Vagina (tissue), 2 donors: Measurements from ENCODE around the gene FGD4. TPM values are rescaled to one million over a fixed set of nuclear protein-coding genes. Genes with fewer than 3 reads are reported as not detected.

Source experiments
- DNase-seq, 2 donors: peaks; one replicate each; pipeline ENCODE4 v3.0.0-alpha.2; 2017; ENCODE audit errors: extremely low spot score in 2 of 2
- H3K27ac ChIP-seq: fragments of 200-600 bp; sonication (generic); one replicate; pipeline ENCODE4 v1.5.1; 2019
- H3K27me3 ChIP-seq: fragments of 200-600 bp; sonication (generic); one replicate; pipeline ENCODE4 v1.5.1; 2019
- H3K36me3 ChIP-seq, 2 donors: fragments of 200-600 bp; sonication (generic); one replicate each; pipeline ENCODE4 v1.5.1; 2017 to 2019
- H3K4me1 ChIP-seq: fragments of 200-600 bp; sonication (generic); one replicate; pipeline ENCODE4 v1.5.1; 2019
- H3K4me3 ChIP-seq, 2 donors: fragments of 200-600 bp; sonication (generic); 1 replicate in 1 of 2; 2 replicates in 1 of 2; pipeline ENCODE4 v1.5.1; 2016 to 2019
- H3K9me3 ChIP-seq: fragments of 200-600 bp; sonication (generic); one replicate; pipeline ENCODE4 v1.5.1; 2019
- POLR2A ChIP-seq, 2 donors: fragments of 450-650 bp; IDR thresholded peaks; one replicate each; pipeline ENCODE4 v1.6.1; 2017; ENCODE audit warnings: antibody characterized with exemption in 2 of 2, mild to moderate bottlenecking in 2 of 2, moderate library complexity in 2 of 2
- POLR2AphosphoS5 ChIP-seq, 2 donors: sonication (generic); formaldehyde crosslinking; IDR thresholded peaks; one replicate each; pipeline ENCODE4 v1.9.0; 2017; ENCODE audit warnings: antibody characterized with exemption in 2 of 2, mild to moderate bottlenecking in 2 of 2, low read depth in 1 of 2; ENCODE audit not compliant: insufficient read depth in 1 of 2
- intact Hi-C: fragments of 100-400 bp; cut with DNase I; formaldehyde crosslinking; loops from one replicate; pipeline ENCODE4 v1.15.1; 2023
- total RNA-seq: library from RNA; depleted of rRNA; stranded (reverse); fragments of >200 nt; gene quantifications from one replicate; pipeline ENCODE4 v1.2.3, GENCODE V29; 2016
- TF ChIP-seq, protein P1 (sequence below), 3 experiments: fragments of 450-650 bp in 2 of 3; fragments of 200-600 bp in 1 of 3; sonication (generic) in 1 of 3; IDR thresholded peaks; one replicate each; pipeline ENCODE4 v1.5.1; 2017 to 2019; ENCODE audit warnings: antibody characterized with exemption in 3 of 3, mild to moderate bottlenecking in 2 of 3, moderate library complexity in 2 of 3

Gene FGD4
- total RNA-seq, 1 donor from 2014 or later: 38.3 TPM

DNA sequence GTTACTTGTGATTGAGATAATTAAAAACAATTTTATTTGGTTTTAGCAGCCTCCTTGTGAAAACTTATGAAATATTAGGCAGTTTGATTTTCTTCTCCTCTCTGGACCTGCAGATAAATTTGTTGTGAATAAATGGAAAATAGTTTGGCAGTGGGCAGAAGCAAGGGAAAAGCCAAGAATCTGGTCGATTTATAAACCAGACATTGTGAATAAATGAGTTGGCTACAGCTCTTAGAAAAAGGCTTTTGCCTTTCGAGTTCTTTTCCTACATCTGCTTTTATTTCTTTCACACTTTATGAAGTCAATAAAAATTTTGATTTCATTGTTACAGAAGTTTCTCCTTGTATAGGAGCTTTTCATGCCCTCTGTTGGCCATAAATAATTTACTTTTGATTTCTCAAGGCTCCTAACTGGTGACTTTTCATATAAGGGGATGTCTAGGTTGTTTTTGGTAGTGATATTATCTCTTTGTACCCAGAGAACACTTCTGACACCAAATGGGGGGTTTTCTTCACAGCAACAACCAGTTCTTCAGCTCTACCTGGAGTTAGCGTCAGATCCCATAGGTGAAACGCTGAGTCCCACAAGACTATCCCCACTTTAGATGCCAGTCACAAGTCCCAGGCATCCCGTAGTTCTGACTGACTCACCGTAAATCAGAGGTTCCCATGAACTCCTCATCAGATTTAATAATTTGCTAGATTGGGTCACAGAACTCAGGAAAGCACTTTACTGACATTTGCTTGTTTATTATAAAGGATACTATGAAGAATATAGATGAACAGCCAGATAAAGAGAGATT is 143.3 kb downstream of the FGD4 start:
- no peaks in the 10 kb centered on the region for H3K27me3 ChIP-seq
- H3K27ac ChIP-seq: peak overlapping the region; percentile 15
- TF ChIP-seq POLR2AphosphoS5 (IDR thresholded peaks at IDR 0.05; ENCODE audit: insufficient read depth in 1 of 2, low read depth in 1 of 2) (no peak), POLR2A (IDR thresholded peaks at IDR 0.05) (no peak)
- TF ChIP-seq, protein P1, sequence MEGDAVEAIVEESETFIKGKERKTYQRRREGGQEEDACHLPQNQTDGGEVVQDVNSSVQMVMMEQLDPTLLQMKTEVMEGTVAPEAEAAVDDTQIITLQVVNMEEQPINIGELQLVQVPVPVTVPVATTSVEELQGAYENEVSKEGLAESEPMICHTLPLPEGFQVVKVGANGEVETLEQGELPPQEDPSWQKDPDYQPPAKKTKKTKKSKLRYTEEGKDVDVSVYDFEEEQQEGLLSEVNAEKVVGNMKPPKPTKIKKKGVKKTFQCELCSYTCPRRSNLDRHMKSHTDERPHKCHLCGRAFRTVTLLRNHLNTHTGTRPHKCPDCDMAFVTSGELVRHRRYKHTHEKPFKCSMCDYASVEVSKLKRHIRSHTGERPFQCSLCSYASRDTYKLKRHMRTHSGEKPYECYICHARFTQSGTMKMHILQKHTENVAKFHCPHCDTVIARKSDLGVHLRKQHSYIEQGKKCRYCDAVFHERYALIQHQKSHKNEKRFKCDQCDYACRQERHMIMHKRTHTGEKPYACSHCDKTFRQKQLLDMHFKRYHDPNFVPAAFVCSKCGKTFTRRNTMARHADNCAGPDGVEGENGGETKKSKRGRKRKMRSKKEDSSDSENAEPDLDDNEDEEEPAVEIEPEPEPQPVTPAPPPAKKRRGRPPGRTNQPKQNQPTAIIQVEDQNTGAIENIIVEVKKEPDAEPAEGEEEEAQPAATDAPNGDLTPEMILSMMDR (IDR thresholded peaks at IDR 0.05): no peak
- H3K4me1 ChIP-seq: peaks cover 58% of the 10 kb centered on the region
- no peak for DNase-seq
- H3K9me3 ChIP-seq: no peaks in the 10 kb centered on the region
- H3K36me3 ChIP-seq: no peaks in the 10 kb centered on the region
- no peak overlapping the region for H3K4me3 ChIP-seq
- intact Hi-C loops: no loop called here

DNA sequence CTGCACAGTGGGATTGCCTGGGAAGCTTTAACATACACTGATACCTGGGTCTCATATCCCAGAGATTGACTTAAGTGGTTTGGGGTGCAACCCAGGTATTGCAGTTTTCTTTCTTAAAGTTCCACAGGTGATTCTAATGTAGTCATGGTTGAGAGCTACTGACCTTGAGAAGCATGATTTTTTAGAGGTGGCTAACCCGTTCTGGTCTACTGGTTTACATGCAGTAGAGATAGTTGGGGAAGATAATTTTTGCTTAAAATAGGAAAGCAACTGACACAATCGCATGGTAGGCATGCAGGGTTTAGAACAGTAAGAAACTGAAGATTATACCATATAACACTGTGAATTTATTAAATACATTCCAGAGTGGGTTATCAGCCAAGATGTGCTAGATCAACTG is 145.5 kb downstream of the FGD4 start:
- no peak for TF ChIP-seq POLR2AphosphoS5 (IDR thresholded peaks at IDR 0.05; ENCODE audit: insufficient read depth in 1 of 2, low read depth in 1 of 2)
- TF ChIP-seq POLR2A (IDR thresholded peaks at IDR 0.05): no peak
- TF ChIP-seq, protein P1 (IDR thresholded peaks at IDR 0.05): no peak
- no peak overlapping the region for H3K27ac ChIP-seq
- intact Hi-C loops: no loop called here
- H3K4me1 ChIP-seq: peaks cover 81% of the 10 kb centered on the region
- no peaks in the 10 kb centered on the region for H3K27me3 ChIP-seq
- no peak overlapping the region for H3K4me3 ChIP-seq
- no peak for DNase-seq
- H3K36me3 ChIP-seq: no peaks in the 10 kb centered on the region
- H3K9me3 ChIP-seq: no peaks in the 10 kb centered on the region

DNA sequence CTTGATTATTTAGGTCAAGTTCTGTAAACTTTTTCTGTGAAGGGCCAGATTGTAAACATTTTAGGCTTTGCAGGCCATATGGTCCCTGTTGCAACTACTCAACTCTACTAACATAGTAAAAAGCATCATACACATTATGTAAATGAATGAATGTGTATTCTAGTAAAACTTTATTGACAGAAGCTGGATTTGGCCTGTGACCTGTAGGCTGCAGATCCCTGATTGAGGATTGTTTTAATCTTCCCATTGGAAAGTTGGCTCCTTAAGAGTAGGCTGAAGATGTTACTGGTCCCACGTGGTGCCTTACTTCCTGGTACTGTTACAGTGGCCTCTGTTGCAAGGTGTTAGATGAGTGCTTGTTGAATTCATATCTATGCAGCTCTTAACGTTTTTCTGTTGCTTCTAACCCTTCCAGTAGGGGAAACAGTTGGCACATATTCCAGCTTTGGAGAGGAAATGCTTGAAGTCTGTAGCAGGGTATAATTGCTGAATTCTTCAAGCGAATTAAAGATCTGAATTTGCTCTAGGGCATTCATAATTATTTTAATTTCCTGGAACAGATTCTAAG is 146.1 kb downstream of the FGD4 start:
- intact Hi-C loops: no loop called here
- Histone ChIP-seq H3K27me3 (no peaks in the 10 kb centered on the region), H3K4me1 (peaks cover 86% of the 10 kb centered on the region), H3K36me3 (no peaks in the 10 kb centered on the region), H3K27ac (no peak overlapping the region), H3K9me3 (no peaks in the 10 kb centered on the region), H3K4me3 (no peak overlapping the region)
- no peak for DNase-seq
- TF ChIP-seq POLR2AphosphoS5 (IDR thresholded peaks at IDR 0.05; ENCODE audit: insufficient read depth in 1 of 2, low read depth in 1 of 2) (no peak), POLR2A (IDR thresholded peaks at IDR 0.05) (no peak)
- TF ChIP-seq, protein P1 (IDR thresholded peaks at IDR 0.05): no peak

DNA sequence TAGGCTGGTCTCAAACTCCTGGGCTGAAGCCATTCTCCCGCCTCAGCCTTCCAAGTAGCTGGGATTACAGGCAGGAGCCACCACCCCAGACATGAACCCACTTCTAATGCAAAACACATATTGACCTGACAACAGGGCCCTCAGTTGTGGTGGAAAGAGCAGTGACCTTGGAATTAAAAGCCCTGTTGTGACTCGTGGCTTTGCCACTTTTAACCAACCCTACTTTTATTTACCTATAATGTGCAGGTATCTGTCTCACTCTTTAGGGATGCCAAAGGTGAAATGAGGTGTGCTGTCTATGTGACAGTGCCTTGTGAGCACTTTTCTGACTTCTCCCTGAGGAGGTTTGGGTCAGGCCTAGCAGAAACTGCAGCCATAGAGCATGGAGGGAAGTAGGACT is 146.9 kb downstream of the FGD4 start:
- Histone ChIP-seq H3K27ac (no peak overlapping the region), H3K4me3 (no peak overlapping the region), H3K27me3 (no peaks in the 10 kb centered on the region), H3K36me3 (no peaks in the 10 kb centered on the region), H3K9me3 (no peaks in the 10 kb centered on the region), H3K4me1 (peaks cover 79% of the 10 kb centered on the region)
- TF ChIP-seq, protein P1 (IDR thresholded peaks at IDR 0.05): no peak
- TF ChIP-seq POLR2AphosphoS5 (IDR thresholded peaks at IDR 0.05; ENCODE audit: insufficient read depth in 1 of 2, low read depth in 1 of 2) (no peak), POLR2A (IDR thresholded peaks at IDR 0.05) (no peak)
- intact Hi-C loops: no loop called here
- no peak for DNase-seq
